GM21360 (cell line): ENCODE measurements around the gene ZNF821.
"Not testable (repeated sequence)": the region's sequence is repeated elsewhere in the genome, so short reads cannot be mapped to it uniquely, and the experiment has no call there.

Experiments used
- ATAC-seq: cut with Tn5 transposase; IDR thresholded peaks from one replicate; pipeline ENCODE4 v1.9.1; 2021; ENCODE audit warnings: mild to moderate bottlenecking, moderate library complexity; ENCODE audit not compliant: unreplicated experiment

ZNF821 gene

GRCh38 chr16:71883849-71884638 lies at the start of gene ZNF821:
Gene ZNF821, minus strand, starts transcription at chr16:71884182. Its CDS starts 4,236 bp downstream, at chr16:71879946.
- ATAC-seq, result peak; percentile 30

GRCh38 chr16:71933017-71933416 lies 49.0 kb upstream of the ZNF821 start:
- no peak for ATAC-seq

- no peak for ATAC-seq
Measured at GRCh38 chr16:71931599-71931998, 47.6 kb upstream of the ZNF821 start.

GRCh38 chr16:71931001-71931400 lies 47.0 kb upstream of the ZNF821 start:
- no peak for ATAC-seq

GRCh38 chr16:71930013-71930563 lies 46.1 kb upstream of the ZNF821 start:
- no peak for ATAC-seq

- no peak for ATAC-seq
Measured at GRCh38 chr16:71929048-71929447, 45.1 kb upstream of the ZNF821 start.

- no peak for ATAC-seq
Measured at GRCh38 chr16:71927787-71928186, 43.8 kb upstream of the ZNF821 start.

GRCh38 chr16:71927383-71927782 lies 43.4 kb upstream of the ZNF821 start:
- ATAC-seq, result no peak

- no peak for ATAC-seq
Measured at GRCh38 chr16:71924710-71925109, 40.7 kb upstream of the ZNF821 start.

GRCh38 chr16:71923941-71924690 lies 40.1 kb upstream of the ZNF821 start:
- no peak for ATAC-seq

- no peak for ATAC-seq
Measured at GRCh38 chr16:71920658-71921057, 36.7 kb upstream of the ZNF821 start.

- peak; percentile 75 for ATAC-seq
Measured at GRCh38 chr16:71919035-71919434, 35.1 kb upstream of the ZNF821 start.

GRCh38 chr16:71917900-71918299 lies 33.9 kb upstream of the ZNF821 start:
- no peak for ATAC-seq

- no peak for ATAC-seq
Measured at GRCh38 chr16:71916397-71916920, 32.5 kb upstream of the ZNF821 start.

GRCh38 chr16:71915350-71915749 lies 31.4 kb upstream of the ZNF821 start:
- ATAC-seq, result no peak

GRCh38 chr16:71914802-71915201 lies 30.8 kb upstream of the ZNF821 start:
- ATAC-seq, result no peak

- ATAC-seq, result no peak
Measured at GRCh38 chr16:71912534-71913275, 28.7 kb upstream of the ZNF821 start.

- no peak for ATAC-seq
Measured at GRCh38 chr16:71911121-71911520, 27.1 kb upstream of the ZNF821 start.

GRCh38 chr16:71905765-71906164 lies 21.8 kb upstream of the ZNF821 start:
- not testable (repeated sequence) for ATAC-seq

- ATAC-seq, result no peak
Measured at GRCh38 chr16:71904239-71904638, 20.3 kb upstream of the ZNF821 start.

GRCh38 chr16:71903608-71904007 lies 19.6 kb upstream of the ZNF821 start:
- no peak for ATAC-seq
